Tibial nerve (tissue), 4 donors: Measurements from ENCODE around the gene SEMA3E.

Source experiments
- CTCF ChIP-seq, 5 experiments: fragments of 200-600 bp in 3 of 5; fragments of 450-650 bp in 2 of 5; sonication (generic) in 3 of 5; IDR thresholded peaks; one replicate each; pipeline ENCODE4 v1.5.1; 2016 to 2019; ENCODE audit warnings: antibody characterized with exemption in 5 of 5, mild to moderate bottlenecking in 3 of 5, moderate library complexity in 2 of 5
- EP300 ChIP-seq, 2 donors: sonication (generic); formaldehyde crosslinking; IDR thresholded peaks; one replicate each; pipeline ENCODE4 v1.6.1; 2017; ENCODE audit warnings: antibody characterized with exemption in 2 of 2, mild to moderate bottlenecking in 1 of 2
- POLR2A ChIP-seq, 2 donors: fragments of 450-650 bp; IDR thresholded peaks; one replicate each; pipeline ENCODE4 v1.6.1; 2017; ENCODE audit warnings: antibody characterized with exemption in 2 of 2, mild to moderate bottlenecking in 2 of 2, moderate library complexity in 2 of 2

GRCh38 chr7:83484266-83484665, 164.7 kb downstream of the SEMA3E start:
- TF ChIP-seq CTCF (IDR thresholded peaks at IDR 0.05) (no peak), POLR2A (IDR thresholded peaks at IDR 0.05) (no peak), EP300 (IDR thresholded peaks at IDR 0.05) (no peak)
